SIG-M5 treated with dmso at 0.1 percent for 504 hours (cell line): ENCODE results near the gene CIB4.
A peak's percentile ranks its signal among the peaks of the same experiment; 100 is the strongest.

ENCODE experiments used
- DNase-seq: peaks from one replicate; lab custom pipeline; 2025; ENCODE audit not compliant: unreplicated experiment; lab: John Stamatoyannopoulos, UW

The CIB4 gene

GRCh38 chr2:26644188-26644835 lies 3.1 kb upstream of the CIB4 start:
- DNase-seq = no peak

GRCh38 chr2:26642429-26642828 lies 1.3 kb upstream of the CIB4 start:
- no peak for DNase-seq

GRCh38 chr2:26640331-26640745 lies 828 bp downstream of the CIB4 start:
- DNase-seq = no peak

GRCh38 chr2:26639685-26640243 lies 1.4 kb downstream of the CIB4 start:
- no peak for DNase-seq

GRCh38 chr2:26637811-26638310 lies 3.3 kb downstream of the CIB4 start:
- DNase-seq = no peak

GRCh38 chr2:26636935-26637334 lies 4.2 kb downstream of the CIB4 start:
- DNase-seq = no peak

GRCh38 chr2:26635401-26635800 lies 5.8 kb downstream of the CIB4 start:
- no peak for DNase-seq

GRCh38 chr2:26634636-26635230 lies 6.4 kb downstream of the CIB4 start:
- no peak for DNase-seq

- no peak for DNase-seq
These were observed 7.1 kb downstream of the CIB4 start for GRCh38 chr2:26633993-26634595.

GRCh38 chr2:26633351-26633945 lies 7.7 kb downstream of the CIB4 start:
- DNase-seq = no peak

- DNase-seq = no peak
These were observed 8.5 kb downstream of the CIB4 start for GRCh38 chr2:26632624-26633185.

GRCh38 chr2:26631401-26632170 lies 9.6 kb downstream of the CIB4 start:
- DNase-seq = no peak

GRCh38 chr2:26630669-26631360 lies 10.4 kb downstream of the CIB4 start:
- peak; percentile 36 for DNase-seq

GRCh38 chr2:26630235-26630634 lies 10.9 kb downstream of the CIB4 start:
- DNase-seq = no peak

- no peak for DNase-seq
These were observed 11.4 kb downstream of the CIB4 start for GRCh38 chr2:26629751-26630150.

- DNase-seq = no peak
These were observed 11.9 kb downstream of the CIB4 start for GRCh38 chr2:26629346-26629630.

- DNase-seq = no peak
These were observed 12.4 kb downstream of the CIB4 start for GRCh38 chr2:26628561-26629345.

- DNase-seq = no peak
These were observed 13.6 kb downstream of the CIB4 start for GRCh38 chr2:26627350-26628105.

- no peak for DNase-seq
These were observed 14.6 kb downstream of the CIB4 start for GRCh38 chr2:26626606-26627005.
